ENCODE results near the gene CDH8. TPM values are rescaled to one million over a fixed set of nuclear protein-coding genes. Genes with fewer than 3 reads are reported as not detected.

Gene CDH8
- total RNA-seq, 1 experiment from 2014 or later: 1.7 TPM

DNA sequence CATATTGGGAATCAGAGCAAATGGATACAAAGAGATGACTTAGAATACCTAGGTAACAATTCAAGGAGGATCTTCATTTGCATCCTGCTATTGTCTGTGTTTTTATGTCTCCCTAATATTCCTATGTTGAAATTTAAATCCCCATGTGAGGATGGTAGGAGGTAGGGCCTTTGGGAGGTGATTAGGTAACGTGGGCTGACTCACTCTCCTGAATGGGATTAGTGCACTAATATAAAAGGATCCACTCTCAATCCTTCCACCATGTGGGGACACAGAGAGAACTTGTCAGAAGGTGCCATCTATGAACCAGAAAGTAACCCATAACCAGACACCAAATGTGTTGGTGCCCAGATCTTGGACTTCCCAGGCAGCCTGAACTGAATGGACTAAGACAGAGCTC is 83.4 kb downstream of the CDH8 start:
- H3K4me3 Mint-ChIP-seq (ENCODE audit: unreplicated experiment): no peak overlapping the region
- no peaks in the 10 kb centered on the region for H3K36me3 Mint-ChIP-seq (ENCODE audit: insufficient read depth, unreplicated experiment)
- peaks cover 5% of the 10 kb centered on the region for H3K9me3 Mint-ChIP-seq (ENCODE audit: unreplicated experiment)
- Histone ChIP-seq H3K4me3 (ENCODE audit: low read depth, low read length) (no peak overlapping the region), H3K4me1 (peaks cover 16% of the 10 kb centered on the region), H3K9me3 (peaks cover 6% of the 10 kb centered on the region), H3K36me3 (ENCODE audit: control insufficient read depth, insufficient read depth, low read length) (no peaks in the 10 kb centered on the region), H3K27me3 (replicated peaks; ENCODE audit: control insufficient read depth, insufficient read depth, low read length) (no peaks in the 10 kb centered on the region)
- no peak overlapping the region for H3K27ac Mint-ChIP-seq (ENCODE audit: unreplicated experiment)
- intact Hi-C loops (cut with micrococcal nuclease; ENCODE audit: unreplicated experiment): no loop called here
- H3K27me3 Mint-ChIP-seq (ENCODE audit: insufficient read depth, unreplicated experiment): no peaks in the 10 kb centered on the region
- DNase-seq: no peak
- CTCF ChIA-PET: no interaction called here
- TF ChIP-seq, protein P1, sequence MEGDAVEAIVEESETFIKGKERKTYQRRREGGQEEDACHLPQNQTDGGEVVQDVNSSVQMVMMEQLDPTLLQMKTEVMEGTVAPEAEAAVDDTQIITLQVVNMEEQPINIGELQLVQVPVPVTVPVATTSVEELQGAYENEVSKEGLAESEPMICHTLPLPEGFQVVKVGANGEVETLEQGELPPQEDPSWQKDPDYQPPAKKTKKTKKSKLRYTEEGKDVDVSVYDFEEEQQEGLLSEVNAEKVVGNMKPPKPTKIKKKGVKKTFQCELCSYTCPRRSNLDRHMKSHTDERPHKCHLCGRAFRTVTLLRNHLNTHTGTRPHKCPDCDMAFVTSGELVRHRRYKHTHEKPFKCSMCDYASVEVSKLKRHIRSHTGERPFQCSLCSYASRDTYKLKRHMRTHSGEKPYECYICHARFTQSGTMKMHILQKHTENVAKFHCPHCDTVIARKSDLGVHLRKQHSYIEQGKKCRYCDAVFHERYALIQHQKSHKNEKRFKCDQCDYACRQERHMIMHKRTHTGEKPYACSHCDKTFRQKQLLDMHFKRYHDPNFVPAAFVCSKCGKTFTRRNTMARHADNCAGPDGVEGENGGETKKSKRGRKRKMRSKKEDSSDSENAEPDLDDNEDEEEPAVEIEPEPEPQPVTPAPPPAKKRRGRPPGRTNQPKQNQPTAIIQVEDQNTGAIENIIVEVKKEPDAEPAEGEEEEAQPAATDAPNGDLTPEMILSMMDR (IDR thresholded peaks at IDR 0.05; ENCODE audit: insufficient read depth in 1 of 2, low read depth in 1 of 2, low read length in 1 of 2, severe bottlenecking in 1 of 2, unreplicated experiment in 1 of 2): no peak
- no TSS peak for BruUV-seq (replicated peaks)
- POLR2A ChIA-PET: no interaction called here
- peaks cover 15% of the 10 kb centered on the region for H3K4me1 Mint-ChIP-seq (ENCODE audit: low read depth, unreplicated experiment)

DNA sequence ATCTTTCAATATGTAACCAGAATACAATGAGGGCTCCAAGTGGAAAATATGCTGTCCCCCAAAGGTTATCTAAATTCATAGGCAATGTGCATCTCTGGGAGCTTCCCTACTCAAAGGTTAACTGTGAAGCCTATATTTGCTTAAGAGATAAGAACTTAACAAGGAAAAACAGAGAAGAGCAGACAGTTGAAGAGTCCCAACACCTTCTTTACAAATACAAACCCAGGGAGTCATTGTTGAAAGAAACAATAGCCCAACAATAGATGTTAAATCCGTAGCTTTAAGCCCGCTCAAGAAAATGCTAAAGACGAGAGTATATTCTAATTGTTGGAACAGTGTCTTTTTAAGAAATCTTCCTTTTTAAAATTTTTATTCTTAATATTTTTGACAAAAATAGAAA is 87.8 kb downstream of the CDH8 start:
- no peaks in the 10 kb centered on the region for H3K36me3 Mint-ChIP-seq (ENCODE audit: insufficient read depth, unreplicated experiment)
- no peak overlapping the region for H3K27ac Mint-ChIP-seq (ENCODE audit: unreplicated experiment)
- intact Hi-C loops (cut with micrococcal nuclease; ENCODE audit: unreplicated experiment): loop anchor here (5.0 kb wide), 1 partner anchor 54 kb away; no protein-coding TSS in a partner anchor
- H3K9me3 Mint-ChIP-seq (ENCODE audit: unreplicated experiment): peaks cover 7% of the 10 kb centered on the region
- peaks cover 18% of the 10 kb centered on the region for H3K4me1 Mint-ChIP-seq (ENCODE audit: low read depth, unreplicated experiment)
- no TSS peak for BruUV-seq (replicated peaks)
- no peaks in the 10 kb centered on the region for H3K27me3 Mint-ChIP-seq (ENCODE audit: insufficient read depth, unreplicated experiment)
- no peak overlapping the region for H3K4me3 Mint-ChIP-seq (ENCODE audit: unreplicated experiment)
- ChIA-PET POLR2A (no interaction called here), CTCF (no interaction called here)
- 0 out of 2 replicates have a peak, but pooled peaks cover 2% of the 10 kb centered on the region for H3K9me3 ChIP-seq
- H3K4me3 ChIP-seq (ENCODE audit: low read depth, low read length): no peak overlapping the region
- H3K36me3 ChIP-seq (ENCODE audit: control insufficient read depth, insufficient read depth, low read length): no peaks in the 10 kb centered on the region
- H3K4me1 ChIP-seq: peaks cover 13% of the 10 kb centered on the region; the same call in 1 of the 2 replicates
- TF ChIP-seq, protein P1 (IDR thresholded peaks at IDR 0.05; ENCODE audit: insufficient read depth in 1 of 2, low read depth in 1 of 2, low read length in 1 of 2, severe bottlenecking in 1 of 2, unreplicated experiment in 1 of 2): no peak
- no peak for DNase-seq
- H3K27me3 ChIP-seq (replicated peaks; ENCODE audit: control insufficient read depth, insufficient read depth, low read length): no peaks in the 10 kb centered on the region

DNA sequence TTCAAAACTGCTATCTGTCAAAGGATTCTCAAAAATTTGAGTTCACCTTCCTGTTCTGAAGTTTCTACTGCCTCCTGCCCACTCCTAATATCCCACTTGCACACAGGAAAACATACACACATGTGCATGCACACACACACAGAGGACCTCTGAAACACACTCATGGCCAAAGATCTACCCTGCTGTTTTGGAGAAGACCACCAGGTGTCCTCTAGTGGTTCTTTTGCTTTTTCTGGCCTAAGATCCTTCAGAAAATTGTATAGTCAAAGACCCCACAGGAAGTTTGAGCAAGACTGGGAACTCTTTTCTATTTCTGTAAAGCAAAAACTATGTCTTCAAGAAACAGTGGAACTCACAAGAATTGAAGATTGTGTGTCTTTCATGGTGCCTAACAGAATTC is 90.2 kb downstream of the CDH8 start:
- Histone ChIP-seq H3K36me3 (ENCODE audit: control insufficient read depth, insufficient read depth, low read length) (no peaks in the 10 kb centered on the region), H3K9me3 (0 out of 2 replicates have a peak, but pooled peaks cover 2% of the 10 kb centered on the region), H3K27me3 (replicated peaks; ENCODE audit: control insufficient read depth, insufficient read depth, low read length) (no peaks in the 10 kb centered on the region), H3K4me1 (peaks cover 24% of the 10 kb centered on the region), H3K4me3 (ENCODE audit: low read depth, low read length) (no peak overlapping the region)
- H3K27me3 Mint-ChIP-seq (ENCODE audit: insufficient read depth, unreplicated experiment): no peaks in the 10 kb centered on the region
- DNase-seq: no peak
- no peak overlapping the region for H3K4me3 Mint-ChIP-seq (ENCODE audit: unreplicated experiment)
- POLR2A ChIA-PET: interaction anchor here (0.7 kb wide), 1 partner anchor 84 kb away, joined by 11 read pairs; no protein-coding TSS in a partner anchor
- CTCF ChIA-PET: no interaction called here
- TF ChIP-seq, protein P1 (IDR thresholded peaks at IDR 0.05; ENCODE audit: insufficient read depth in 1 of 2, low read depth in 1 of 2, low read length in 1 of 2, severe bottlenecking in 1 of 2, unreplicated experiment in 1 of 2): peak in 1 of 2 experiments; percentile 25
- BruUV-seq (replicated peaks): no TSS peak
- H3K27ac Mint-ChIP-seq (ENCODE audit: unreplicated experiment): no peak overlapping the region
- peaks cover 26% of the 10 kb centered on the region for H3K4me1 Mint-ChIP-seq (ENCODE audit: low read depth, unreplicated experiment)
- no peaks in the 10 kb centered on the region for H3K36me3 Mint-ChIP-seq (ENCODE audit: insufficient read depth, unreplicated experiment)
- peaks cover 17% of the 10 kb centered on the region for H3K9me3 Mint-ChIP-seq (ENCODE audit: unreplicated experiment)
- intact Hi-C loops (cut with micrococcal nuclease; ENCODE audit: unreplicated experiment): loop anchor here (5.0 kb wide), 1 partner anchor 56 kb away; no protein-coding TSS in a partner anchor

Measured in Caco-2 (cell line).